Activated T-helper 9 cell treated with anti-CD3 and anti-CD28 coated beads, Interleukin-2, amount 50 U/mL, for 16 hours (primary cell): Measurements from ENCODE around the gene LYRM9.
A peak's percentile ranks its signal among the peaks of the same experiment; 100 is the strongest.
"Not testable (repeated sequence)": the region's sequence is repeated elsewhere in the genome, so short reads cannot be mapped to it uniquely, and the experiment has no call there.

ENCODE experiments used
- DNase-seq: peaks from one replicate; pipeline ENCODE4 v3.0.0-alpha.2; 2020; ENCODE audit warnings: low read depth

The LYRM9 gene

GRCh38 chr17:27906226-27906580 lies 13.0 kb upstream of the LYRM9 start:
- no peak for DNase-seq

GRCh38 chr17:27905447-27906225 lies 12.5 kb upstream of the LYRM9 start:
- no peak for DNase-seq

GRCh38 chr17:27904534-27905446 lies 11.6 kb upstream of the LYRM9 start:
- no peak for DNase-seq

- DNase-seq = no peak
Observed at GRCh38 chr17:27904114-27904513, 10.9 kb upstream of the LYRM9 start.

- no peak for DNase-seq
Observed at GRCh38 chr17:27899525-27899924, 6.4 kb upstream of the LYRM9 start.

GRCh38 chr17:27898096-27898495 lies 4.9 kb upstream of the LYRM9 start:
- no peak for DNase-seq

GRCh38 chr17:27896701-27897100 lies 3.5 kb upstream of the LYRM9 start:
- DNase-seq = no peak

GRCh38 chr17:27895940-27896535 lies 2.9 kb upstream of the LYRM9 start:
- DNase-seq = no peak

- no peak for DNase-seq
Observed at GRCh38 chr17:27895123-27895895, 2.1 kb upstream of the LYRM9 start.

GRCh38 chr17:27893841-27894503 lies 807 bp upstream of the LYRM9 start:
- no peak for DNase-seq

- DNase-seq = no peak
Observed at GRCh38 chr17:27892542-27892865, 661 bp downstream of the LYRM9 start.

GRCh38 chr17:27891841-27892240 lies 1.3 kb downstream of the LYRM9 start:
- no peak for DNase-seq

- DNase-seq = no peak
Observed at GRCh38 chr17:27889711-27890251, 3.4 kb downstream of the LYRM9 start.

GRCh38 chr17:27888945-27889344 lies 4.2 kb downstream of the LYRM9 start:
- DNase-seq = no peak

- no peak for DNase-seq
Observed at GRCh38 chr17:27888067-27888466, 5.1 kb downstream of the LYRM9 start.

GRCh38 chr17:27886348-27886906 lies 6.7 kb downstream of the LYRM9 start:
- DNase-seq = not testable (repeated sequence)

- no peak for DNase-seq
Observed at GRCh38 chr17:27882162-27882840, 10.9 kb downstream of the LYRM9 start.

- peak; percentile 40 for DNase-seq
Observed at GRCh38 chr17:27879987-27880608, 13.1 kb downstream of the LYRM9 start.

GRCh38 chr17:27878776-27879562 lies 14.2 kb downstream of the LYRM9 start:
- DNase-seq = no peak
